ENCODE data around the gene FIG4. TPM values are rescaled to one million over a fixed set of nuclear protein-coding genes. Genes with fewer than 3 reads are reported as not detected.

Gene FIG4
- total RNA-seq, 1 experiment from 2014 or later: 14.8 TPM

- Histone ChIP-seq H3K4me1 (ENCODE audit: low read length) (no peaks in the 10 kb centered on the region), H3K9me2 (replicated peaks; ENCODE audit: insufficient read depth, low read length) (no peaks in the 10 kb centered on the region), H3K27ac (ENCODE audit: low read length) (no peak overlapping the region), H3K27me3 (ENCODE audit: low read length) (no peaks in the 10 kb centered on the region), H3K36me3 (ENCODE audit: insufficient read depth, low read length) (no peaks in the 10 kb centered on the region), H3K4me3 (ENCODE audit: low read length) (no peak overlapping the region), H3K9ac (ENCODE audit: low read length) (no peak overlapping the region), H4K20me1 (ENCODE audit: insufficient read depth, low read depth, low read length) (no peaks in the 10 kb centered on the region), H3K4me2 (ENCODE audit: low read depth, low read length, poor library complexity, severe bottlenecking) (no peak overlapping the region), H2AFZ (ENCODE audit: low read length) (no peak overlapping the region), H3K9me3 (ENCODE audit: low read length) (no peaks in the 10 kb centered on the region), H3K79me2 (ENCODE audit: low read length) (no peaks in the 10 kb centered on the region)
- DNase-seq: no peak
Observed at GRCh38 chr6:109834131-109834530, 143.0 kb downstream of the FIG4 start.

GRCh38 chr6:109834595-109835437 lies 143.7 kb downstream of the FIG4 start:
- no peak overlapping the region for H3K27ac ChIP-seq (ENCODE audit: low read length)
- no peaks in the 10 kb centered on the region for H3K9me3 ChIP-seq (ENCODE audit: low read length)
- no peaks in the 10 kb centered on the region for H3K79me2 ChIP-seq (ENCODE audit: low read length)
- no peaks in the 10 kb centered on the region for H3K9me2 ChIP-seq (replicated peaks; ENCODE audit: insufficient read depth, low read length)
- no peak overlapping the region for H3K4me3 ChIP-seq (ENCODE audit: low read length)
- no peaks in the 10 kb centered on the region for H3K27me3 ChIP-seq (ENCODE audit: low read length)
- H3K4me2 ChIP-seq (ENCODE audit: low read depth, low read length, poor library complexity, severe bottlenecking): no peak overlapping the region
- no peaks in the 10 kb centered on the region for H4K20me1 ChIP-seq (ENCODE audit: insufficient read depth, low read depth, low read length)
- H3K36me3 ChIP-seq (ENCODE audit: insufficient read depth, low read length): no peaks in the 10 kb centered on the region
- DNase-seq: no peak
- no peak overlapping the region for H2AFZ ChIP-seq (ENCODE audit: low read length)
- H3K4me1 ChIP-seq (ENCODE audit: low read length): no peaks in the 10 kb centered on the region
- H3K9ac ChIP-seq (ENCODE audit: low read length): no peak overlapping the region

- Histone ChIP-seq H4K20me1 (ENCODE audit: insufficient read depth, low read depth, low read length) (no peaks in the 10 kb centered on the region), H3K79me2 (ENCODE audit: low read length) (no peaks in the 10 kb centered on the region), H3K27me3 (ENCODE audit: low read length) (no peaks in the 10 kb centered on the region), H3K4me3 (ENCODE audit: low read length) (no peak overlapping the region), H3K4me1 (ENCODE audit: low read length) (no peaks in the 10 kb centered on the region), H3K9ac (ENCODE audit: low read length) (no peak overlapping the region), H3K36me3 (ENCODE audit: insufficient read depth, low read length) (no peaks in the 10 kb centered on the region), H3K27ac (ENCODE audit: low read length) (no peak overlapping the region), H3K9me3 (ENCODE audit: low read length) (no peaks in the 10 kb centered on the region), H3K9me2 (replicated peaks; ENCODE audit: insufficient read depth, low read length) (no peaks in the 10 kb centered on the region), H3K4me2 (ENCODE audit: low read depth, low read length, poor library complexity, severe bottlenecking) (no peak overlapping the region), H2AFZ (ENCODE audit: low read length) (no peak overlapping the region)
- no peak for DNase-seq
Observed at GRCh38 chr6:109840034-109840433, 148.9 kb downstream of the FIG4 start.

GRCh38 chr6:109840796-109841195 lies 149.7 kb downstream of the FIG4 start:
- Histone ChIP-seq H2AFZ (ENCODE audit: low read length) (no peak overlapping the region), H3K9me3 (ENCODE audit: low read length) (no peaks in the 10 kb centered on the region), H3K9ac (ENCODE audit: low read length) (no peak overlapping the region), H4K20me1 (ENCODE audit: insufficient read depth, low read depth, low read length) (no peaks in the 10 kb centered on the region), H3K36me3 (ENCODE audit: insufficient read depth, low read length) (no peaks in the 10 kb centered on the region), H3K79me2 (ENCODE audit: low read length) (no peaks in the 10 kb centered on the region), H3K4me2 (ENCODE audit: low read depth, low read length, poor library complexity, severe bottlenecking) (no peak overlapping the region), H3K4me1 (ENCODE audit: low read length) (no peaks in the 10 kb centered on the region), H3K27ac (ENCODE audit: low read length) (no peak overlapping the region), H3K9me2 (replicated peaks; ENCODE audit: insufficient read depth, low read length) (no peaks in the 10 kb centered on the region), H3K4me3 (ENCODE audit: low read length) (no peak overlapping the region), H3K27me3 (ENCODE audit: low read length) (no peaks in the 10 kb centered on the region)
- no peak for DNase-seq

- H3K4me2 ChIP-seq (ENCODE audit: low read depth, low read length, poor library complexity, severe bottlenecking): no peak overlapping the region
- H2AFZ ChIP-seq (ENCODE audit: low read length): no peak overlapping the region
- DNase-seq: no peak
- no peak overlapping the region for H3K9ac ChIP-seq (ENCODE audit: low read length)
- no peaks in the 10 kb centered on the region for H3K27me3 ChIP-seq (ENCODE audit: low read length)
- no peaks in the 10 kb centered on the region for H3K9me3 ChIP-seq (ENCODE audit: low read length)
- no peaks in the 10 kb centered on the region for H3K36me3 ChIP-seq (ENCODE audit: insufficient read depth, low read length)
- no peak overlapping the region for H3K27ac ChIP-seq (ENCODE audit: low read length)
- H3K9me2 ChIP-seq (replicated peaks; ENCODE audit: insufficient read depth, low read length): no peaks in the 10 kb centered on the region
- no peaks in the 10 kb centered on the region for H3K79me2 ChIP-seq (ENCODE audit: low read length)
- no peaks in the 10 kb centered on the region for H4K20me1 ChIP-seq (ENCODE audit: insufficient read depth, low read depth, low read length)
- no peaks in the 10 kb centered on the region for H3K4me1 ChIP-seq (ENCODE audit: low read length)
- H3K4me3 ChIP-seq (ENCODE audit: low read length): no peak overlapping the region
Observed at GRCh38 chr6:109841869-109842268, 150.8 kb downstream of the FIG4 start.

- Histone ChIP-seq H2AFZ (ENCODE audit: low read length) (no peak overlapping the region), H3K9ac (ENCODE audit: low read length) (no peak overlapping the region), H3K27ac (ENCODE audit: low read length) (no peak overlapping the region), H3K36me3 (ENCODE audit: insufficient read depth, low read length) (no peaks in the 10 kb centered on the region), H3K9me2 (replicated peaks; ENCODE audit: insufficient read depth, low read length) (no peaks in the 10 kb centered on the region), H3K9me3 (ENCODE audit: low read length) (no peaks in the 10 kb centered on the region), H3K4me1 (ENCODE audit: low read length) (no peaks in the 10 kb centered on the region), H3K4me3 (ENCODE audit: low read length) (no peak overlapping the region), H3K79me2 (ENCODE audit: low read length) (no peaks in the 10 kb centered on the region), H4K20me1 (ENCODE audit: insufficient read depth, low read depth, low read length) (no peaks in the 10 kb centered on the region), H3K27me3 (ENCODE audit: low read length) (no peaks in the 10 kb centered on the region), H3K4me2 (ENCODE audit: low read depth, low read length, poor library complexity, severe bottlenecking) (no peak overlapping the region)
- no peak for DNase-seq
Observed at GRCh38 chr6:109852713-109853112, 161.6 kb downstream of the FIG4 start.

- no peak for DNase-seq
- no peak overlapping the region for H3K4me3 ChIP-seq (ENCODE audit: low read length)
- H3K4me1 ChIP-seq (ENCODE audit: low read length): no peaks in the 10 kb centered on the region
- no peaks in the 10 kb centered on the region for H3K9me2 ChIP-seq (replicated peaks; ENCODE audit: insufficient read depth, low read length)
- no peaks in the 10 kb centered on the region for H3K27me3 ChIP-seq (ENCODE audit: low read length)
- H2AFZ ChIP-seq (ENCODE audit: low read length): no peak overlapping the region
- no peak overlapping the region for H3K27ac ChIP-seq (ENCODE audit: low read length)
- no peak overlapping the region for H3K4me2 ChIP-seq (ENCODE audit: low read depth, low read length, poor library complexity, severe bottlenecking)
- H3K36me3 ChIP-seq (ENCODE audit: insufficient read depth, low read length): no peaks in the 10 kb centered on the region
- no peaks in the 10 kb centered on the region for H4K20me1 ChIP-seq (ENCODE audit: insufficient read depth, low read depth, low read length)
- no peak overlapping the region for H3K9ac ChIP-seq (ENCODE audit: low read length)
- no peaks in the 10 kb centered on the region for H3K9me3 ChIP-seq (ENCODE audit: low read length)
- H3K79me2 ChIP-seq (ENCODE audit: low read length): no peaks in the 10 kb centered on the region
Observed at GRCh38 chr6:109853426-109853825, 162.3 kb downstream of the FIG4 start.

- Histone ChIP-seq H3K9ac (ENCODE audit: low read length) (no peak overlapping the region), H3K79me2 (ENCODE audit: low read length) (no peaks in the 10 kb centered on the region), H3K27me3 (ENCODE audit: low read length) (no peaks in the 10 kb centered on the region), H3K36me3 (ENCODE audit: insufficient read depth, low read length) (no peaks in the 10 kb centered on the region), H3K4me2 (ENCODE audit: low read depth, low read length, poor library complexity, severe bottlenecking) (no peak overlapping the region), H4K20me1 (ENCODE audit: insufficient read depth, low read depth, low read length) (no peaks in the 10 kb centered on the region), H3K27ac (ENCODE audit: low read length) (no peak overlapping the region), H3K9me3 (ENCODE audit: low read length) (no peaks in the 10 kb centered on the region), H3K4me3 (ENCODE audit: low read length) (no peak overlapping the region), H3K4me1 (ENCODE audit: low read length) (no peaks in the 10 kb centered on the region), H3K9me2 (replicated peaks; ENCODE audit: insufficient read depth, low read length) (no peaks in the 10 kb centered on the region), H2AFZ (ENCODE audit: low read length) (no peak overlapping the region)
- DNase-seq: no peak
Observed at GRCh38 chr6:109853951-109854350, 162.9 kb downstream of the FIG4 start.

All from Karpas-422 (cell line).